HG02885 (cell line): ENCODE data around the gene RETSAT.
A peak's percentile ranks its signal among the peaks of the same experiment; 100 is the strongest.
"Not testable (repeated sequence)": the region's sequence is repeated elsewhere in the genome, so short reads cannot be mapped to it uniquely, and the experiment has no call there.

Source experiments
- ATAC-seq: cut with Tn5 transposase; IDR thresholded peaks from one replicate; pipeline ENCODE4 v1.9.1; 2021; ENCODE audit warnings: mild to moderate bottlenecking; ENCODE audit not compliant: unreplicated experiment, poor library complexity

RETSAT gene

DNA sequence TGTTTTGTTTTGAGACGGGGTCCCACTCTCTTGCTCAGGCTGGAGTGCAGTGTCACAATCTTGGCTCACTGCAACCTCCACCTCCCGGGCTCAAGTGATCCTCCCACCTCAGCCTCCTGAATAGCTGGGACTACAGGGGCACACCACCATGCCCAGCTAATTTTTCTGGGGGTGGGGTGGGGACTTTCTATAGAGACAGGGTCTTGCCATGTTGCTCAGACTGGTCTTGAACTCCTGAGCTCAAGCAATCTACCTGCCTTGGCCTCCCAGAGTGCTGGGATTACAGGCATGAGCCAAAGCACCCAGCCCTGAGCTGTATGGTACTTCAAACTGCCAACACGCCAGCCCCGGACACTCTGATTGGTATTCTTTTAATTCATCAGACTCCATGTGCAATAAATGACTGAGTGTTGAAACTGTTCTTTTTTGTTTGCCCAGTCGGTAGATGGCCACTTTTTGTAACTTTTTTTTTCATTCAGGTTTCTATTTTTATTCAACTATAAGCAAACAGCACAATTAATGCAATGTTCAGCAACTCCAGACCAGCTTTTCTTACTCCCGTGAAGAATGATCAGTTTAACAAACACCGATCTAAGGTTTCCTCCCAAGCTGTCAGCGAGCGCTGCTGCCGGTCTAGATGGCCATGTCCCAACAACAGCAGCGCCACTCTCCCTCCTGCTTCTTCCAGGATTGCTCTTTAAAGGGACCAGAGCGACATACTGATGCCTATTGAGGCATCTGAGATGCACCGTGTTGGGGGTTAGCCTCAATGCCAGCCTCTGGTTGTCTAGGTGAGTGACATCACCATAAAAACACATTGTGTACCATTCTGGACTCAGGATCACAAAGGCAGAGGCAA is 14.1 kb downstream of the RETSAT start:
- ATAC-seq, result no peak

DNA sequence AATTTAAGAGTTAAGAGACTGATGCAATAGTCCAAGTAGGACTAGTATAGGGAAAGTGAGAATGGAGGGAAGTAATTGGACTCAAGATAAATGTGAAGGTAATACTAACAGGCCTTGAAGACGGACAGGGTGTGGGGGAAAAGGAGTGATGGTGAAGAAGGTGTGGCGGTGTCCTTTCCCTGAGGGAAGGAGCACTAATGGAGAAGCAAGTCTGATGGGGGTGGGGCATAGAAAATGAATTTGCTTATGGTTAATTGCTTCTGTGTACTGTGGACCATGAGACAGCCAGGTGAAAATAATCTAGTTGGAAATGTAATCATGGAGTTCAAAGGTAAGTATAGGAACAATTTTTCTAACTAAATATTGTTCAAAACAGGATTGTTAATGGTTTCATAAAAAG is 19.4 kb downstream of the RETSAT start:
- no peak for ATAC-seq

- not testable (repeated sequence) for ATAC-seq
Measured at GRCh38 chr2:85333877-85334276, 20.5 kb downstream of the RETSAT start.

- ATAC-seq, result peak; percentile 25
Measured at GRCh38 chr2:85330839-85331636, 23.3 kb downstream of the RETSAT start.

DNA sequence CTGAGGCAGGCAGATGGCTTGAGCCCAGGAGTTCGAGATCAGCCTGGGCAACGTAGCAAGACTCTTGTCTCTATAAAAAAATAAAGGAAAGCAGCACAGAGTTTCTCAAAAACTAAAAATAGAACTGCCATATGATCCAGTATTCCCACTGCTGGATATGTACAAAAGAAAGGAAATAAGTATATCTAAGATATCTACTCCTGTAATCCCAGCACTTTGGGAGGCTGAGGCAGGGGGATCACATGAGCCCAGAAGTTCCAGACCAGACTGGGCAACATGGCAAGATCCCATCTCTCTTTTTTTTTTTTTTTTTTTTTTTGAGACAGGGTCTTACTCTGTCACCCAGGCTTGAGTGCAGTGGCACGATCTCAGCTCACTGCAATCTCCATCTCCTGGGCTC is 24.6 kb downstream of the RETSAT start:
- not testable (repeated sequence) for ATAC-seq

DNA sequence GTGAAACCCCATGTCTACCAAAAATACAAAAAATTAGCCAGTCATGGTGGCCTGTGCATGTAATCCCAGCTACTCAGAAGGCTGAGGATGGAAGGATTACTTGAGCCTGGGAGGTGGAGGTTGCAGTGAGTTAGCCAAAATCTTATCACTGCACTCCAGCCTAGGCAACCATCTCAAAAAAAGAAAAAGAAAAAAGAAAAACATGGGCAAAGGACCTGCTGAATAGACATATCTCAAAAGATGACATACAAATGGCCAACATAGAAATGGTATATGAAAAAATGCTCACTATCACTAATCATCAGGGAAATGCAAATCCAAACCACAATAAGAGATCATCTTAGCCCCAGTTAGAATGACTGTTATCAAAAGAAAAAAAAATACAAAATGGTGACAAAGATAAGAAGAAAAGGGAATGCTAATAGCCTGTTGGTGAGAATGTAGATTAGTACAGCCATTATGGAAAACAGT is 25.1 kb downstream of the RETSAT start:
- no peak for ATAC-seq

DNA sequence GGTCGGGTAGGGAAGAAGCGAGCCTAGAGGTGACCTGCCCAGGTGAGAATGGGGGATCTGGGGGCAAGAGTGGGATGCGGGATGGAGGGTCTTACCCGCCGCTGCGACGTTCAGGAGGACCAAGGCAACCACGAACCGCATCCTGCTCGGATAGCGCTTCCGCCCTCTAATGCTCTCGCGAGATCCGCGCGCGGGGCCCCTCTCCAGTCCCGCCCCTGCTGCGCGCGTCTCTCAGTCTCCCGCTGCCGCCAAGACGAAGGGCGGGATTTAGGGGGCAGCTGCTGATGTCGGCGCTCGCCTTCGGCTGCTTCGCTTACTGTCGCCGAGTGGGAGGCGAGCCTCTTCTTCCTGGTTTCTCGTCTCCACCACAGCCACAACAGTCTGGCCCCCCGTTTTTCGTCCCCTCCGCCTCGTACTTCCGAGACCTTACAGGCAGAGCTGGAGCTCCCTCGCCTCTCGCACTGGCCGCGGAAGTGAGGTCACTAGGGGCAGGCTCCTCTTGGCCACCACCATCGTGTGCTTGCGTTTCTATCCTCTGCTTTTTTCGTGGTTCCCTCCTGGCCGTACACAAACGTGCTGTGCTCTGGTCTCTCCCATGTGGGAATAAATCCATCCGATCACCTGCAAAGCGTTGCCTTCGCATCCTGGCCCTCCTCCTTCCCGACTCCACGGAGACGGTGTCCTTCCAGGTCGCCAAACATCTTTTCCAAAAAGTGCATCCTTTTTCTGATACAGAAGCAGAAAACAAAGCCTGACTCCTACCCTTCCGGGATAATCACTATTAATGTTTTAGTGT is 26.3 kb downstream of the RETSAT start, which contains the start of gene TGOLN2:
Gene TGOLN2, minus strand, starts transcription at position 168 of the 796 bp plus-strand sequence. Its CDS starts 27 bp downstream, at position 141.
- peak; percentile 80 for ATAC-seq

DNA sequence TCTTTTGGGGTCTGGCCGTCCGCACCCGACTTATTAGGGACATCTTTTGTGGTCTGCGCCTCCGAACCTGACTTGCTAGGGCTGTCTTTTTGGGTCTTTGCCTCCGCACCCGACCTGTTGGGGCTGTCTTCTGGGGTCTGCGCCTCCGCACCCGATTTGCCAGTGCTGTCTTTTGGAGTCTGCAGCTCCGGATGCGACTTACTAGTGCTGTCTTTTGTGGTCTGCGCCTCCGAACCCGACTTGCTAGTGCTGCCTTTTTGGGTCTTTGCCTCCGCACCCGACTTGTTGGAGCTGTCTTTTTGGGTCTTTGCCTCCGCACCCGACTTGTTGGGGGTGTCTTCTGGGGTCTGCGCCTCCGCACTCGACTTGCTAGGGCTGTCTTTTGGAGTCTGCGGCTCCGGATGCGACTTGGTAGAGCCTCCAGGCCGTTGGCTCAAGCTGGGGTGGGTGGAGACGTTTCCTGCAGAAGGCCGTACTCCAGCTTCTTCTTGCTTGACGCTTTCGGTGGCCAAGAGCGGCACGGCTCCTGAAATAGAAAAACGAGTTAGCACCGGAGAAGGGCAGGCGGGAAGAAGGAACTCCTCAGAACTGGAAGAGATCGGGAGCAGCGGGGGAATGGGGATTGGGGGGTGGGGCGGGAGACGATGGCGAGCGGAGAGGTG is 27.0 kb downstream of the RETSAT start:
- peak; percentile 29 for ATAC-seq

DNA sequence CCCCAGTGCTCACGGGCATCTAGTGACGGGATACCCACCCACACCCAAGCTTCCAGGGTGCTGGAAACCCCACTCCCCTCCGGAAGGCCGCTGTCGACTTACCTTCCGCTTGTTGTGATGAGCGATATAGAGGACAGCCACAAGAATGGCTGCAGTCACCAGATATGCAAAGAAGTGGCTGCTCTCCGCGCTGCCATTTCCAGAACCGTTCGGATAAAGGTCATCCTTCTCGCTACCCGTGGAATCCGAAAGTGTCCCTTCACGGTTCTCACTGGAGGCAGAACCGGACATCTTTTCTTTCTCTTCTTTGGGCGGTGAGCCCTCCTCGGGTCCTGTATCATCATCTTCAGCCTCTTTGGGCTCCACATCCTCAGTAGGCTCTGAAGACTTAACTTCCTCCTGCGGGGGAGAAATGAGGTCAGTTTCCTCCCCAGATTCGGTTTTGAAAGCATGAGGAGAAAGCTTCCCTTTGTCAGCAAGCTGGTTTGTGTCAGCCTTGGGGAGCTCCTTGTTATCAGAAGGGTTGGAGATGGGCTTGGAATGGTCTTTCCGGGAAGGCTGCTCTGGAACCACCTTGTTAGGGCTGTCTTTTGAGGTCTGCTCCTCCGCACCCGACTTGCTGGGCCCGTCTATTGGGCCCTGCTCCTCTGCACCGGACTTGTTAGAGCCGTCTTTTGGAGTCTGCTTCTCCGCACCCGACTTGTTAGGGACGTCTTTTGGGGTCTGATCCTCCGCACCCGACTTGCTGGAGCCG is 27.7 kb downstream of the RETSAT start:
- peak; percentile 41 for ATAC-seq

- ATAC-seq, result no peak
Measured at GRCh38 chr2:85325466-85325811, 28.9 kb downstream of the RETSAT start.

GRCh38 chr2:85324639-85325465 is 29.5 kb downstream of the RETSAT start:
- ATAC-seq, result no peak

GRCh38 chr2:85323988-85324367 is 30.4 kb downstream of the RETSAT start:
- ATAC-seq, result not testable (repeated sequence)

GRCh38 chr2:85323351-85323987 is 30.9 kb downstream of the RETSAT start:
- no peak for ATAC-seq

GRCh38 chr2:85319796-85320195 is 34.5 kb downstream of the RETSAT start:
- ATAC-seq, result no peak

- ATAC-seq, result peak; percentile 53
Measured at GRCh38 chr2:85318222-85319074, 35.9 kb downstream of the RETSAT start.

GRCh38 chr2:85315921-85316320 is 38.4 kb downstream of the RETSAT start:
- ATAC-seq, result not testable (repeated sequence)

- no peak for ATAC-seq
Measured at GRCh38 chr2:85314884-85315242, 39.5 kb downstream of the RETSAT start.
